ENCODE data around the gene ARHGDIG. TPM values are rescaled to one million over a fixed set of nuclear protein-coding genes. Genes with fewer than 3 reads are reported as not detected.

Gene ARHGDIG
- total and polyA plus RNA-seq, 9 of the 15 experiments (the other 6 are each of a cell fraction or from before 2014, with no cell fraction given): 0.36 to 2.5 (median 0.64) TPM; not detected in 2

GRCh38 chr16:314795-315299 lies 34.5 kb downstream of the ARHGDIG start:
- intact Hi-C loops (cut with micrococcal nuclease) (no loop called here), in situ Hi-C loops (cut with MboI) (no loop called here)
- ChIA-PET CTCF (ENCODE audit: low intra/inter-chr PET ratio) (no interaction called here), POLR2A (no interaction called here)
- 78% methylated on average over 14 of the region's 14 CpGs for WGBS (ENCODE audit: insufficient coverage, low coverage, missing lambda C conversion rate)
- TF ChIP-seq PURB (CRISPR knock-in tag; IDR thresholded peaks at IDR 0.05; ENCODE audit: low read depth): no peak
- no peak for TF ChIP-seq POLR2G (IDR thresholded peaks at IDR 0.05; ENCODE audit: low read depth, low read length)
- no peak for TF ChIP-seq ZNF77 (CRISPR knock-in tag; IDR thresholded peaks at IDR 0.05)
- Histone ChIP-seq H2AFZ (ENCODE audit: low read depth, low read length) (no peak overlapping the region), H4K20me1 (replicated peaks; ENCODE audit: control insufficient read depth, insufficient read depth, low read length) (peaks cover 13% of the 10 kb centered on the region; the same call in 1 of the 2 replicates), H3K79me2 (ENCODE audit: control insufficient read depth, insufficient read depth, low read length) (peaks cover 76% of the 10 kb centered on the region), H3K4me1 (replicated peaks in 1 of 2; ENCODE audit: control insufficient read depth in 2 of 2, insufficient read depth in 2 of 2, low read length in 2 of 2) (peaks cover 0 to 31% of the 10 kb centered on the region in 2 experiments; a peak in 3 of 5 replicates), H3K27ac (ENCODE audit: extremely low read depth, low read depth, low read length) (no peak overlapping the region), H3K9me1 (ENCODE audit: control insufficient read depth, insufficient read depth, low read length) (no peaks in the 10 kb centered on the region), H3K4me2 (ENCODE audit: insufficient read depth, low read length) (no peak overlapping the region), H3K9me3 (replicated peaks; ENCODE audit: control insufficient read depth, insufficient read depth, low read depth, low read length) (no peaks in the 10 kb centered on the region), H3K9ac (ENCODE audit: insufficient read depth in 1 of 2, low read depth in 2 of 2, low read length in 2 of 2) (peak overlapping the region in 1 of 2 experiments; percentile 41; a peak in 1 of 4 replicates), H3K36me3 (ENCODE audit: control insufficient read depth, insufficient read depth, low read length) (peaks cover 70% of the 10 kb centered on the region; the same call in 2 of the 3 replicates), H3K27me3 (ENCODE audit: control insufficient read depth in 2 of 2, insufficient read depth in 2 of 2, low read length in 2 of 2) (no peaks in the 10 kb centered on the region), H3K4me3 (no peak overlapping the region)
- no TSS peak for BruUV-seq (replicated peaks)
- FAIRE-seq (no peak), ATAC-seq (no peak), DNase-seq (ENCODE audit: extremely low read depth in 1 of 4, low spot score in 3 of 4) (no peak)

GRCh38 chr16:316741-317464 lies 36.5 kb downstream of the ARHGDIG start:
- no peak for DNase-seq (ENCODE audit: extremely low read depth in 1 of 4, low spot score in 3 of 4)
- ChIA-PET POLR2A (interaction anchor here (1.3 kb wide), 1 partner anchor 18 kb away, joined by 3 read pairs; no protein-coding TSS in a partner anchor), CTCF (ENCODE audit: low intra/inter-chr PET ratio) (no interaction called here)
- in situ Hi-C loops (cut with MboI): no loop called here
- Histone ChIP-seq H3K79me2 (ENCODE audit: control insufficient read depth, insufficient read depth, low read length) (peaks cover 90% of the 10 kb centered on the region), H2AFZ (ENCODE audit: low read depth, low read length) (no peak overlapping the region), H3K9ac (ENCODE audit: insufficient read depth in 1 of 2, low read depth in 2 of 2, low read length in 2 of 2) (peak overlapping the region in 1 of 2 experiments; percentile 75; a peak in 2 of 4 replicates), H3K4me1 (replicated peaks in 1 of 2; ENCODE audit: control insufficient read depth in 2 of 2, insufficient read depth in 2 of 2, low read length in 2 of 2) (peaks cover 0 to 35% of the 10 kb centered on the region in 2 experiments; a peak in 3 of 5 replicates), H3K9me1 (ENCODE audit: control insufficient read depth, insufficient read depth, low read length) (no peaks in the 10 kb centered on the region), H4K20me1 (replicated peaks; ENCODE audit: control insufficient read depth, insufficient read depth, low read length) (peaks cover 20% of the 10 kb centered on the region; the same call in 1 of the 2 replicates), H3K27me3 (ENCODE audit: control insufficient read depth in 2 of 2, insufficient read depth in 2 of 2, low read length in 2 of 2) (no peaks in the 10 kb centered on the region), H3K27ac (ENCODE audit: extremely low read depth, low read depth, low read length) (no peak overlapping the region), H3K4me3 (no peak overlapping the region), H3K9me3 (replicated peaks; ENCODE audit: control insufficient read depth, insufficient read depth, low read depth, low read length) (no peaks in the 10 kb centered on the region), H3K4me2 (ENCODE audit: insufficient read depth, low read length) (no peak overlapping the region), H3K36me3 (ENCODE audit: control insufficient read depth, insufficient read depth, low read length) (peaks cover 73% of the 10 kb centered on the region)
- intact Hi-C loops (cut with micrococcal nuclease): no loop called here
- no peak for FAIRE-seq
- ATAC-seq: no peak; the same call in 2 of the 3 replicates
- TF ChIP-seq ZNF644 (tag; IDR thresholded peaks at IDR 0.05; ENCODE audit: low read depth): no peak
- peak; percentile 25 for TF ChIP-seq HMGN3 (IDR thresholded peaks at IDR 0.05; ENCODE audit: borderline replicate concordance, extremely low read depth, insufficient read length, low read depth, low read length)
- no TSS peak for BruUV-seq (replicated peaks)
- 92% methylated on average over 14 of the region's 19 CpGs for WGBS (ENCODE audit: insufficient coverage, low coverage, missing lambda C conversion rate)
